Measurements from ENCODE around the gene EEF1AKMT4.

The EEF1AKMT4 gene

DNA sequence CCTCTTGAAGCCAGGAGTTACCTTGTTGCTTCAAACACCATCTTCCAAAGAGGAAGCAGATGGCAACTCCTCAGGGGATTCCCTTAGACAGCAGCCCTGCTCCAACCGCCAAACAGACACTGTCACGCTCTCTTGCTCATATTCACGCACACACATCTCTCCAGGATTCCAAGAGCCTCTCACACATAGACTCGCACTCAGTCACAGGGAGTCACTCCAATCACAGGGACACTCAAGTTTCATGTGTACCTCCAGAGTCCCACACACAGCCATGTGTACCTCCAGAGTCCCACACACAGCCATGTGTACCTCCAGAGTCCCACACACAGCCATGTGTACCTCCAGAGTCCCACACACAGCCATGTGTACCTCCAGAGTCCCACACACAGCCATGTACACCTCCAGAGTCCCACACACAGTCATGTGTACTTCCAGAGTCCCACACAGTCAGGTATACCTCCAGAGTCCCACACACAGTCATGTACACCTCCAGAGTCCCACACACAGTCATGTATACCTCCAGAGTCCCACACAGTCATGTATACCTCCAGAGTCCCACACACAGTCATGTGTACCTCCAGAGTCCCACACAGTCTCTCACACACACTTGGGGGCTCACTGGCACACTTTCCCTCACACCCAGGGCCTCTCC is 14.0 kb upstream of the EEF1AKMT4 start:
- no peak overlapping the region for H3K27ac ChIP-seq (ENCODE audit: low read depth, low read length)
- H3K4me1 ChIP-seq (ENCODE audit: control insufficient read depth in 5 of 5, insufficient read depth in 5 of 5, low read length in 5 of 5) = peaks cover 0 to 5% (median 0%) of the 10 kb centered on the region in 5 donors
- no peaks in the 10 kb centered on the region for H3K36me3 ChIP-seq (ENCODE audit: control insufficient read depth in 5 of 5, insufficient read depth in 5 of 5, low read length in 5 of 5)
- peaks cover 16 to 46% (median 39%) of the 10 kb centered on the region in 5 donors for H3K27me3 ChIP-seq (ENCODE audit: control insufficient read depth in 5 of 5, insufficient read depth in 4 of 5, low read length in 5 of 5)
- no peak overlapping the region for H3K9ac ChIP-seq (ENCODE audit: low read length in 5 of 5)
- no peak overlapping the region for H3K4me3 ChIP-seq (ENCODE audit: low read depth in 1 of 5, low read length in 5 of 5)
- no peaks in the 10 kb centered on the region for H3K9me3 ChIP-seq (ENCODE audit: control insufficient read depth in 5 of 5, low read length in 5 of 5)

DNA sequence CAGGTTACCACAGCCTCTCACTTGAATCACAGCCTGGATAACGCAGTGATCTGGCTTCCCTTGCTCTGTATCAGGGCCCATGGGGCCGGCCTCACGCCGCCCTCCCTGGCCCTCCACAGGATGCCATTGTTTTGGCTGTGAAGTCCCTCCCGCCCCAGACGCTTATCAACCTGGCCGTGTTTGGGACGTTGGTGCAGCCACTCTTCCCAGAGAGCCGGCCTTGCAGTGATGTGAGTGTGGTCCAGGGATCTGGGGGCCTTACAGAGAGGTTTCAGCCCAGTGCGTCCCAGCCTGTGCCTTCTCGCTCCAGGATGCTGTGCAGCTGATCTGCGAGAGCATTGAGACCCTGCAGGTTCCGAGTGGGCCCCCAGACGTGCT is 13.4 kb upstream of the EEF1AKMT4 start:
- Histone ChIP-seq H3K27me3 (ENCODE audit: control insufficient read depth in 5 of 5, insufficient read depth in 4 of 5, low read length in 5 of 5) (peaks cover 11 to 41% (median 33%) of the 10 kb centered on the region in 5 donors), H3K4me3 (ENCODE audit: low read depth in 1 of 5, low read length in 5 of 5) (no peak overlapping the region), H3K9me3 (ENCODE audit: control insufficient read depth in 5 of 5, low read length in 5 of 5) (no peaks in the 10 kb centered on the region), H3K9ac (ENCODE audit: low read length in 5 of 5) (no peak overlapping the region), H3K4me1 (ENCODE audit: control insufficient read depth in 5 of 5, insufficient read depth in 5 of 5, low read length in 5 of 5) (peaks cover 0 to under 1% (median 0%) of the 10 kb centered on the region in 5 donors), H3K36me3 (ENCODE audit: control insufficient read depth in 5 of 5, insufficient read depth in 5 of 5, low read length in 5 of 5) (no peaks in the 10 kb centered on the region), H3K27ac (ENCODE audit: low read depth, low read length) (no peak overlapping the region)

DNA sequence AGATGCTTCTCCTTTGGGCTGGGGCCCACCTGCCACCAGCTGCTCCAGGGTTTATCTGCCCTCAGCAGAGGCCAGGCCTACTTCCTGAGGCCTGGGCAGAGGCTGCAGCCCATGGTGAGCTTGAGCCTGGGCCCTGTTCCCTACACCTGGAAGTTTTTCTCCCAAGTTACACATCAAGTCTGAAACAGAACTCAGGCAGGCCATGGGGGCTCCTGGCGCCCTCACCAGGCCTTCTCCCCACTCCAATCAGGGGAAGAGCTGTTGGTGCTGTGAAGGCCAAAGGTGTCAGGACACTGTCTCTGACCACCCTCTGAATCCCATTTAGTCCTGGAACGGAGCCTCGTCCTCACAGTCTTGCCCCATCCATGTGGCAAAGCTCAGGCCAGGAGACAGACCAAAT is 12.8 kb upstream of the EEF1AKMT4 start:
- Histone ChIP-seq H3K27ac (ENCODE audit: low read depth, low read length) (no peak overlapping the region), H3K27me3 (ENCODE audit: control insufficient read depth in 5 of 5, insufficient read depth in 4 of 5, low read length in 5 of 5) (peaks cover 6 to 35% (median 27%) of the 10 kb centered on the region in 5 donors), H3K9me3 (ENCODE audit: control insufficient read depth in 5 of 5, low read length in 5 of 5) (no peaks in the 10 kb centered on the region), H3K36me3 (ENCODE audit: control insufficient read depth in 5 of 5, insufficient read depth in 5 of 5, low read length in 5 of 5) (no peaks in the 10 kb centered on the region), H3K4me1 (ENCODE audit: control insufficient read depth in 5 of 5, insufficient read depth in 5 of 5, low read length in 5 of 5) (peaks cover 0 to 5% (median 3%) of the 10 kb centered on the region in 5 donors), H3K4me3 (ENCODE audit: low read depth in 1 of 5, low read length in 5 of 5) (no peak overlapping the region), H3K9ac (ENCODE audit: low read length in 5 of 5) (no peak overlapping the region)

DNA sequence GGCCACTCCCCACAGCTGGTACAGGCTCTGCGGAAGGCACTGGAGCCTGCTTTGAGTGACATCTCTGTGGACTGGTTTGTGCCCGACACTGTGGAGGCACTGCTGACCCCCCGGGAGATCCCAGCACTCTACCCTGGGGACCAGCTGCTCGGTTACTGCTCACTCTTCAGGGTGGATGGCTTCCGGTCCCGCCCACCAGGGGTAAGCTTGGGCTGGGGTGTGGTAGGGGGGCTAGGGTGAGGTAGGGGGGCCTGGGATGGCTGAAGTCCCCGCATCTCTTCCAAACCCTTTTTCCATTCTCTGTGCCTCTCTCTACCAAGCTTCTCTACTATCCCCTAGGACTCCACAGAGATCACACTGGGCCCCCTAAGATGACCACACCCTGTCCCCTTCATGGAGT is 12.3 kb upstream of the EEF1AKMT4 start:
- Histone ChIP-seq H3K9me3 (ENCODE audit: control insufficient read depth in 5 of 5, low read length in 5 of 5) (no peaks in the 10 kb centered on the region), H3K27ac (ENCODE audit: low read depth, low read length) (no peak overlapping the region), H3K4me1 (ENCODE audit: control insufficient read depth in 5 of 5, insufficient read depth in 5 of 5, low read length in 5 of 5) (peaks cover 0 to 9% (median 3%) of the 10 kb centered on the region in 5 donors), H3K27me3 (ENCODE audit: control insufficient read depth in 5 of 5, insufficient read depth in 4 of 5, low read length in 5 of 5) (peaks cover 3 to 29% (median 22%) of the 10 kb centered on the region in 5 donors), H3K9ac (ENCODE audit: low read length in 5 of 5) (no peak overlapping the region), H3K36me3 (ENCODE audit: control insufficient read depth in 5 of 5, insufficient read depth in 5 of 5, low read length in 5 of 5) (peaks cover 0 to 5% (median 2%) of the 10 kb centered on the region in 5 donors), H3K4me3 (ENCODE audit: low read depth in 1 of 5, low read length in 5 of 5) (no peak overlapping the region)

DNA sequence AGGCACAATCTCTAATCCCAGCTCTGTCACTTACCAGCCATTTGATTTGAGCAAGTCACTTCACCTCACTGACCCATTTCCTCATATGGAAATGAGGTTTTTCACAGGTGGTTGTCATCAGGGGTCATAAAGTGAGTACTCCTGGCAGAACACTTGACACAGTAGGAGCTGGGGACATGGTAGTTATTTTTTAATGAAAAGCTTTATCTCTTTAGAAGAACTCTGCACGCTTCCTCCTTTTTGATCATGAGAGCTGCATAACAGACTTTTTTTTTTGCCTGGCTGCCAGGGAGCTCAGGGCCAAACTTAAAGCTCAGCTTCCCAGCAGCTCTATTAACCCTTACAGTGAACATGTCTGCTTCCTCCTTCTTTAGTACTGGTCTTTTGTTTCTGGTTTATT is 11.7 kb upstream of the EEF1AKMT4 start:
- no peak overlapping the region for H3K27ac ChIP-seq (ENCODE audit: low read depth, low read length)
- H3K27me3 ChIP-seq (ENCODE audit: control insufficient read depth in 5 of 5, insufficient read depth in 4 of 5, low read length in 5 of 5) = peaks cover 3 to 25% (median 17%) of the 10 kb centered on the region in 5 donors

DNA sequence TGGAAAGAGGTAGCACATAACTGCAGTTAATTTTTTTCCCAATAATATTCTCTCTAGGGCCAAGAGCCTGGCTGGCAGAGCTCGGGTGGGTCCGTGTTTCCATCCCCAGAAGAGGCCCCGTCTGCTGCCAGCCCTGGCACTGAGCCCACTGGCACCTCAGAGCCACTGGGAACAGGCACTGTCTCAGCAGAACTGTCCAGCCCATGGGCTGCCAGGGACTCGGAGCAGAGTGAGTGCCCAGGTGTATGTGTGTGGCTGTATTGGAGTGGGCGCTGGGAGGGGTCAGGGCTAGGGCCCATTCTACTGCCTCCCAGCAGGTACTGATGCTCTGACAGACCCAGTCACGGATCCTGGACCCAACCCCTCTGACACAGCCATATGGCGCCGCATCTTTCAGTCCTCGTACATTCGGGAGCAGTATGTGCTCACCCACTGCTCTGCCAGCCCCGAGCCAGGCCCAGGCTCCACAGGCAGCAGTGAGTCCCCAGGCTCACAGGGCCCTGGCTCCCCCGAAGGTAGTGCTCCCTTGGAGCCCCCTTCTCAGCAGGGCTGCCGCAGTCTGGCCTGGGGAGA is 11.1 kb upstream of the EEF1AKMT4 start:
- Histone ChIP-seq H3K9ac (ENCODE audit: low read length in 5 of 5) (no peak overlapping the region), H3K4me1 (ENCODE audit: control insufficient read depth in 5 of 5, insufficient read depth in 5 of 5, low read length in 5 of 5) (peaks cover 0 to 9% (median 3%) of the 10 kb centered on the region in 5 donors), H3K36me3 (ENCODE audit: control insufficient read depth in 5 of 5, insufficient read depth in 5 of 5, low read length in 5 of 5) (peaks cover 3 to 16% (median 13%) of the 10 kb centered on the region in 5 donors), H3K27me3 (ENCODE audit: control insufficient read depth in 5 of 5, insufficient read depth in 4 of 5, low read length in 5 of 5) (peaks cover 3 to 19% (median 17%) of the 10 kb centered on the region in 5 donors), H3K9me3 (ENCODE audit: control insufficient read depth in 5 of 5, low read length in 5 of 5) (no peaks in the 10 kb centered on the region), H3K4me3 (ENCODE audit: low read depth in 1 of 5, low read length in 5 of 5) (no peak overlapping the region), H3K27ac (ENCODE audit: low read depth, low read length) (no peak overlapping the region)

More for the DNA sequence above, 11.7 kb upstream of the EEF1AKMT4 start:
- Histone ChIP-seq H3K4me1 (ENCODE audit: control insufficient read depth in 5 of 5, insufficient read depth in 5 of 5, low read length in 5 of 5) (peaks cover 0 to 9% (median 3%) of the 10 kb centered on the region in 5 donors), H3K9me3 (ENCODE audit: control insufficient read depth in 5 of 5, low read length in 5 of 5) (no peaks in the 10 kb centered on the region), H3K9ac (ENCODE audit: low read length in 5 of 5) (no peak overlapping the region), H3K36me3 (ENCODE audit: control insufficient read depth in 5 of 5, insufficient read depth in 5 of 5, low read length in 5 of 5) (peaks cover 0 to 11% (median 8%) of the 10 kb centered on the region in 5 donors), H3K4me3 (ENCODE audit: low read depth in 1 of 5, low read length in 5 of 5) (no peak overlapping the region)

DNA sequence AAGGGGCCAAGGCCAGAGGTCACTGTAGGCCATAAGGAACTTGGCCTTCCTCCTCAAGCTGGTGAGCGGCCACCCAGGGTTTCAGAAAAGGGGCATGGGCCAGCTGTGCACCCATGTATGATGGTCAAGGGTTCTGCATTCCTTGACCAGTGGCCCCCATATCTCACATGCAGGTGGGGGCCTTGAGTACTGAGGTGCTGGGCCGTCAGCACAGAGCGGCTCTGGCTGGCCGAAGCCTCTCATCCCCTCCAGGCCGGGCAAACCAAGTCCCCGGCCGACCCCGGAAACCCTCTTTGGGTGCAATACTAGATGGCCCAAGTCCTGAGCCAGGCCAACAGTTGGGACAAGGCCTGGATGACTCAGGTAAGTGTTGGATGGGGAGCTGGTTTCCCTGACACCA is 10.3 kb upstream of the EEF1AKMT4 start:
- peaks cover 3 to 25% (median 22%) of the 10 kb centered on the region in 5 donors for H3K36me3 ChIP-seq (ENCODE audit: control insufficient read depth in 5 of 5, insufficient read depth in 5 of 5, low read length in 5 of 5)
- no peaks in the 10 kb centered on the region for H3K9me3 ChIP-seq (ENCODE audit: control insufficient read depth in 5 of 5, low read length in 5 of 5)
- peaks cover 0 to 9% (median 3%) of the 10 kb centered on the region in 5 donors for H3K4me1 ChIP-seq (ENCODE audit: control insufficient read depth in 5 of 5, insufficient read depth in 5 of 5, low read length in 5 of 5)
- no peak overlapping the region for H3K4me3 ChIP-seq (ENCODE audit: low read depth in 1 of 5, low read length in 5 of 5)
- H3K27ac ChIP-seq (ENCODE audit: low read depth, low read length) = no peak overlapping the region
- no peak overlapping the region for H3K9ac ChIP-seq (ENCODE audit: low read length in 5 of 5)
- peaks cover 3 to 13% (median 11%) of the 10 kb centered on the region in 5 donors for H3K27me3 ChIP-seq (ENCODE audit: control insufficient read depth in 5 of 5, insufficient read depth in 4 of 5, low read length in 5 of 5)

DNA sequence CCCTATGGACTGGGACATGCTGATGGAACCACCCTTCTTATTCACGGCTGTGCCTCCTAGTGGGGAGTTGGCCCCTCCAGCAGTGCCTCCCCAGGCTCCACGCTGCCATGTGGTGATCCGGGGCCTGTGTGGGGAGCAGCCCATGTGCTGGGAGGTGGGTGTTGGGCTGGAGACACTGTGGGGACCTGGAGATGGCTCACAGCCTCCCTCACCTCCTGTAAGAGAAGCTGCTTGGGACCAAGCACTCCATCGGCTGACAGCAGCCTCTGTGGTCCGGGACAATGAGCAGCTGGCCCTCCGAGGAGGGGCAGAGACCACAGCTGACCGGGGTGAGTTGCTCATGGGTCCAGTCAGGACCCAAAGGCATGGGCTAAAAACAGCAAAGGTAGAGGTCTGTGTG is 9.8 kb upstream of the EEF1AKMT4 start:
- Histone ChIP-seq H3K27me3 (ENCODE audit: control insufficient read depth in 5 of 5, insufficient read depth in 4 of 5, low read length in 5 of 5) (peaks cover 3 to 8% (median 7%) of the 10 kb centered on the region in 5 donors), H3K4me1 (ENCODE audit: control insufficient read depth in 5 of 5, insufficient read depth in 5 of 5, low read length in 5 of 5) (peaks cover 0 to 9% (median 3%) of the 10 kb centered on the region in 5 donors), H3K27ac (ENCODE audit: low read depth, low read length) (no peak overlapping the region), H3K4me3 (ENCODE audit: low read depth in 1 of 5, low read length in 5 of 5) (no peak overlapping the region), H3K9me3 (ENCODE audit: control insufficient read depth in 5 of 5, low read length in 5 of 5) (no peaks in the 10 kb centered on the region), H3K9ac (ENCODE audit: low read length in 5 of 5) (no peak overlapping the region), H3K36me3 (ENCODE audit: control insufficient read depth in 5 of 5, insufficient read depth in 5 of 5, low read length in 5 of 5) (peaks cover 3 to 30% (median 27%) of the 10 kb centered on the region in 5 donors)

DNA sequence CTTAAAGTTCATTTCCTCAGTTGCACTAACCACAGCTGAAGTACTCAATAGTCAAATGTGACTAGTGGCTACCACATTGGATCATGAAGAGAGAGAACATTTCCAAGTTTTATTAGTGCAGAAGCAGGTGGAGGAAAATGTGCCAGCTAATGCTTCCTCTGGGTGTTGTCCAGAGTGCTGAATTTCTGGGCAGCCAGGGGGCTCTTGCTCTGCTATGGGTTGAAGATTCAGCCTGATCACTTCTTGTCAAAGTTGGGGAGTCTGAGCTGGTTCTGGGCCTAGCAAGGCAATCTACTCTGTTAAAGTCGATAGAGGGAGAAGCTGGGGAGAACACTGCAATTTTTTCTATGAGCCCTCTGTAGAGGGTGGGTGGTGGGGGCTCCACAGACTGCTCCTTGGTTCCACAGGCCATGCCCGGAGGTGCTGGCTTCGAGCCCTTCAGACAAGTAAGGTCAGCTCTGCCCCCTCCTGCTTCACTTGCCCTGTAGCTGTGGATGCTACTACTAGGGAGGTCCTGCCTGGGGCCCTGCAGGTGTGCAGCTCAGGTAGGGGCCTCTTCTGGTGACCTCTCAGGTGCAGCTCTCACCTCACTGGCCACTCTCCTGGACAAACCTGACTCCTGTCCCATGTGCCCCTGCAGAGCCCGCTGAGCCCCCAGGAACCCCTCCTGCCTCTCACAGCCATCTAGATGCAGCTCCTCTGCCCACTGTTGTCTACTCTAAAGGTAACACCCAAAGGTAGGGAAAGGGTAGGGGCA is 8.9 kb upstream of the EEF1AKMT4 start:
- Histone ChIP-seq H3K9me3 (ENCODE audit: control insufficient read depth in 5 of 5, low read length in 5 of 5) (no peaks in the 10 kb centered on the region), H3K36me3 (ENCODE audit: control insufficient read depth in 5 of 5, insufficient read depth in 5 of 5, low read length in 5 of 5) (peaks cover 3 to 39% (median 35%) of the 10 kb centered on the region in 5 donors), H3K27ac (ENCODE audit: low read depth, low read length) (no peak overlapping the region), H3K9ac (ENCODE audit: low read length in 5 of 5) (no peak overlapping the region), H3K4me1 (ENCODE audit: control insufficient read depth in 5 of 5, insufficient read depth in 5 of 5, low read length in 5 of 5) (peaks cover 0 to 9% (median 3%) of the 10 kb centered on the region in 5 donors), H3K27me3 (ENCODE audit: control insufficient read depth in 5 of 5, insufficient read depth in 4 of 5, low read length in 5 of 5) (peaks cover 3 to 8% (median 7%) of the 10 kb centered on the region in 5 donors), H3K4me3 (ENCODE audit: low read depth in 1 of 5, low read length in 5 of 5) (no peak overlapping the region)

DNA sequence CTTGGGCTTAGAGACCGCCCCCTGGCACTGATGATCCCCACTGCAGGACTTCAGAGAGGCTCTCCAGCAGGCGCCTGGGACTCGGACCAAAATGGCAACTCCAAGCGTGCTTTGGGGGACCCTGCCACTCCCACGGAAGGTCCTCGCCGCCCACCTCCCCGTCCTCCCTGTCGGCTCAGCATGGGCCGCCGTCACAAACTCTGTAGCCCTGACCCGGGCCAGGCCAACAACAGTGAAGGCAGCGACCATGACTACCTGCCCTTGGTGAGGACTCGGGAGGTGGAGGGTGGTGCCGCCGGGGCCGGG is 8.4 kb upstream of the EEF1AKMT4 start:
- no peak overlapping the region for H3K4me3 ChIP-seq (ENCODE audit: low read depth in 1 of 5, low read length in 5 of 5)
- peaks cover 3 to 41% (median 37%) of the 10 kb centered on the region in 5 donors for H3K36me3 ChIP-seq (ENCODE audit: control insufficient read depth in 5 of 5, insufficient read depth in 5 of 5, low read length in 5 of 5)
- H3K27me3 ChIP-seq (ENCODE audit: control insufficient read depth in 5 of 5, insufficient read depth in 4 of 5, low read length in 5 of 5) = peaks cover 3 to 8% (median 7%) of the 10 kb centered on the region in 5 donors
- H3K27ac ChIP-seq (ENCODE audit: low read depth, low read length) = no peak overlapping the region
- H3K9ac ChIP-seq (ENCODE audit: low read length in 5 of 5) = no peak overlapping the region
- H3K4me1 ChIP-seq (ENCODE audit: control insufficient read depth in 5 of 5, insufficient read depth in 5 of 5, low read length in 5 of 5) = peaks cover 0 to 9% (median 3%) of the 10 kb centered on the region in 5 donors
- H3K9me3 ChIP-seq (ENCODE audit: control insufficient read depth in 5 of 5, low read length in 5 of 5) = no peaks in the 10 kb centered on the region

All from subcutaneous abdominal adipose tissue (tissue), 5 donors.